ENCODE measurements around the gene AP1G1. TPM values are rescaled to one million over a fixed set of nuclear protein-coding genes. Genes with fewer than 3 reads are reported as not detected.

AP1G1 gene
- polyA plus RNA-seq, 1 of the 3 experiments (the other 2 are of a cell fraction) = 23.8 TPM

- H3K79me2 ChIP-seq (ENCODE audit: insufficient read depth) = peaks cover 50% of the 10 kb centered on the region
- peak; percentile 44; the same call in 1 of the 2 replicates for TF ChIP-seq MXI1 (IDR thresholded peaks at IDR 0.05; ENCODE audit: low read depth, low read length)
- peak; percentile 7 for TF ChIP-seq CHD2 (IDR thresholded peaks at IDR 0.05; ENCODE audit: low read length, partially characterized antibody)
- TF ChIP-seq TEAD4 (IDR thresholded peaks at IDR 0.05; ENCODE audit: borderline replicate concordance, insufficient read depth) = no peak
- 0 out of 2 replicates have a peak, but pooled peaks have one; percentile 38 for TF ChIP-seq SIN3A (IDR thresholded peaks at IDR 0.05; ENCODE audit: borderline replicate concordance, low read depth, low read length)
- TF ChIP-seq NFIC (IDR thresholded peaks at IDR 0.05; ENCODE audit: borderline replicate concordance) = no peak
- 0 out of 2 replicates have a peak, but pooled peaks have one; percentile 20 for TF ChIP-seq MAX (IDR thresholded peaks at IDR 0.05; ENCODE audit: low read depth)
- TF ChIP-seq ELF1 (IDR thresholded peaks at IDR 0.05) = no peak
- no peak for TF ChIP-seq RXRA (IDR thresholded peaks at IDR 0.05; ENCODE audit: borderline replicate concordance, low read depth)
- peak; percentile 37; the same call in 1 of the 2 replicates for TF ChIP-seq TAF1 (IDR thresholded peaks at IDR 0.05; ENCODE audit: borderline replicate concordance, low read depth, low read length)
- DNase-seq = peak; percentile 88
- POLR2A ChIA-PET = interaction anchor here (0.6 kb wide), 1 partner anchor 158 kb away, joined by 3 read pairs; no protein-coding TSS in a partner anchor
- WGBS (ENCODE audit: low lambda C conversion rate) = under 1% methylated on average over 27 of the region's 59 CpGs
- no peaks in the 10 kb centered on the region for H3K9me3 ChIP-seq
- H3K4me2 ChIP-seq = peak overlapping the region; percentile 86
- peak overlapping the region; percentile 83 for H3K9ac ChIP-seq
- peaks cover 16% of the 10 kb centered on the region for H4K20me1 ChIP-seq (ENCODE audit: insufficient read depth)
- CTCF ChIA-PET = interaction anchor here (1.2 to 2.0 kb wide), 2 partner anchors 22 to 112 kb away, joined by 3 to 8 read pairs; no protein-coding TSS in a partner anchor
- H3K4me3 ChIP-seq (ENCODE audit: low read depth in 2 of 2, low read length in 1 of 2) = peak overlapping the region; percentile 61 to 94
- H3K4me1 ChIP-seq (ENCODE audit: control insufficient read depth in 1 of 2, insufficient read depth in 2 of 2, low read depth in 1 of 2, low read length in 1 of 2) = peaks cover 6 to 10% of the 10 kb centered on the region in 2 experiments; a peak in 2 of 4 replicates
- H3K36me3 ChIP-seq (replicated peaks in 1 of 2; ENCODE audit: control insufficient read depth in 1 of 2, insufficient read depth in 2 of 2, low read length in 1 of 2) = peaks cover 0 to 17% of the 10 kb centered on the region in 2 experiments
- no peaks in the 10 kb centered on the region for H3K27me3 ChIP-seq (ENCODE audit: insufficient read depth)
- peak overlapping the region; percentile 57 to 73 for H3K27ac ChIP-seq (ENCODE audit: low read depth in 2 of 2, low read length in 1 of 2)
- peak overlapping the region; percentile 60; the same call in 1 of the 2 replicates for H2AFZ ChIP-seq (ENCODE audit: low read depth)
- no peaks in the 10 kb centered on the region for H3K9me2 ChIP-seq
- H3F3A ChIP-seq (replicated peaks; ENCODE audit: insufficient read depth) = peaks cover 23% of the 10 kb centered on the region
These were observed 85.7 kb downstream of the AP1G1 start for GRCh38 chr16:71722801-71723536.

- Histone ChIP-seq H3K9me3 (no peaks in the 10 kb centered on the region), H3K4me2 (no peak overlapping the region), H3K27ac (ENCODE audit: low read depth in 2 of 2, low read length in 1 of 2) (no peak overlapping the region), H3K36me3 (replicated peaks in 1 of 2; ENCODE audit: control insufficient read depth in 1 of 2, insufficient read depth in 2 of 2, low read length in 1 of 2) (peaks cover 0 to 17% of the 10 kb centered on the region in 2 experiments), H3K4me1 (ENCODE audit: control insufficient read depth in 1 of 2, insufficient read depth in 2 of 2, low read depth in 1 of 2, low read length in 1 of 2) (peaks cover 6 to 10% of the 10 kb centered on the region in 2 experiments; a peak in 2 of 4 replicates), H3F3A (replicated peaks; ENCODE audit: insufficient read depth) (peaks cover 23% of the 10 kb centered on the region), H3K9me2 (no peaks in the 10 kb centered on the region), H4K20me1 (ENCODE audit: insufficient read depth) (peaks cover 19% of the 10 kb centered on the region), H3K4me3 (ENCODE audit: low read depth in 2 of 2, low read length in 1 of 2) (no peak overlapping the region), H3K9ac (no peak overlapping the region), H3K79me2 (ENCODE audit: insufficient read depth) (peaks cover 67% of the 10 kb centered on the region), H2AFZ (ENCODE audit: low read depth) (no peak overlapping the region), H3K27me3 (ENCODE audit: insufficient read depth) (no peaks in the 10 kb centered on the region)
- CTCF ChIA-PET = interaction anchor here (0.8 to 1.0 kb wide), 2 partner anchors 12 to 161 kb away, joined by 3 to 4 read pairs; no protein-coding TSS in a partner anchor
- POLR2A ChIA-PET = no interaction called here
- DNase-seq = no peak
- 86% methylated on average over 7 of the region's 8 CpGs for WGBS (ENCODE audit: low lambda C conversion rate)
- TF ChIP-seq PBX3 (IDR thresholded peaks at IDR 0.05) = no peak
- no peak for TF ChIP-seq MAX (IDR thresholded peaks at IDR 0.05; ENCODE audit: low read depth)
- no peak for TF ChIP-seq ZBTB33 (IDR thresholded peaks at IDR 0.05; ENCODE audit: borderline replicate concordance, low read depth)
- no peak for TF ChIP-seq REST (IDR thresholded peaks at IDR 0.05; ENCODE audit: low read depth, low read length)
- TF ChIP-seq TAF1 (IDR thresholded peaks at IDR 0.05; ENCODE audit: borderline replicate concordance, low read depth, low read length) = no peak
- no peak for TF ChIP-seq RFX5 (IDR thresholded peaks at IDR 0.05; ENCODE audit: low read length)
- TF ChIP-seq EZH2phosphoT487 (IDR thresholded peaks at IDR 0.05; ENCODE audit: borderline replicate concordance, low read depth) = no peak
These were observed 87.4 kb downstream of the AP1G1 start for GRCh38 chr16:71721066-71721740.

Measured in SK-N-SH (cell line).